BJ (cell line): ENCODE results near the gene ANKRD16. TPM values are rescaled to one million over a fixed set of nuclear protein-coding genes. Genes with fewer than 3 reads are reported as not detected.
"Not testable (repeated sequence)": the region's sequence is repeated elsewhere in the genome, so short reads cannot be mapped to it uniquely, and the experiment has no call there.

Source experiments
- CTCF ChIA-PET: fragments of 350-600 bp; formaldehyde crosslinking; extraction: SDS; loops from one replicate; lab custom pipeline; 2021; ENCODE audit warnings: antibody characterized with exemption, inconsistent platforms; lab: Yijun Ruan, JAX
- POLR2A ChIA-PET: fragments of 300-600 bp; sonication (Branson Sonifier 250); formaldehyde crosslinking; extraction: SDS; loops from one replicate; lab custom pipeline; 2021; ENCODE audit warnings: antibody characterized with exemption; lab: Charles Lee
- DNase-seq: peaks from one replicate; pipeline ENCODE4 v3.0.0-alpha.2; 2011; ENCODE audit warnings: low read depth
- H3K27me3 ChIP-seq: 2 replicates; pipeline ENCODE4 v1.6.0; 2011; ENCODE audit warnings: low read length; ENCODE audit not compliant: control insufficient read depth, insufficient read depth
- H3K36me3 ChIP-seq: 2 replicates; pipeline ENCODE4 v1.5.1; 2011; ENCODE audit warnings: low read length; ENCODE audit not compliant: control insufficient read depth, insufficient read depth
- H3K4me3 ChIP-seq: 2 replicates; pipeline ENCODE4 v1.5.1; 2011; ENCODE audit warnings: low read depth, mild to moderate bottlenecking, control low read depth, low read length
- polyA plus RNA-seq: library from polyadenylated mRNA; depleted of rRNA; stranded (reverse); fragments of >200 nt; gene quantifications from 2 replicates; pipeline ENCODE4 v1.2.3, GENCODE V29; 2011
- TF ChIP-seq, protein P1 (sequence below): IDR thresholded peaks from 2 replicates; pipeline ENCODE4 v1.5.1; 2011; ENCODE audit warnings: low read depth, mild to moderate bottlenecking, control low read depth, inconsistent platforms, low read length, moderate library complexity; ENCODE audit not compliant: insufficient read depth

Gene ANKRD16
- polyA plus RNA-seq, 1 experiment = 7.4 TPM

DNA sequence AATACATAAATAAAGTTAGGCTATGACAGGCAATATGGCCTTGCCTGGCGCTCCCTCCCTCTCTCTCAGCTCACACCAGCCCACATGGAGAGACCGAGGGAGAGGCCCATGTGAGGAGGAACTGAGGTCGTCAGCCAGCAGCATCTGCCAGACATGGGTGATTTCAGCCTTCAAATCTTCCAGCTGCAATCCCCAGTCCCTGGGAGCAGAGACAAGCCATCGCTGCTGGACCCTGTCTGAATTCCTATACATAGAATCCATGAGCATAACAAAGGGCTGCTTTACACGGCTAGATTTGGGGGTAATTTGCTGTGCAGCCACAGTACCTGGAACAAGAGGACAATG, 35.6 kb downstream of the ANKRD16 start:
- CTCF ChIA-PET = no interaction called here
- H3K36me3 ChIP-seq = no peaks in the 10 kb centered on the region
- no peak for DNase-seq
- H3K27me3 ChIP-seq = no peaks in the 10 kb centered on the region
- TF ChIP-seq, protein P1, sequence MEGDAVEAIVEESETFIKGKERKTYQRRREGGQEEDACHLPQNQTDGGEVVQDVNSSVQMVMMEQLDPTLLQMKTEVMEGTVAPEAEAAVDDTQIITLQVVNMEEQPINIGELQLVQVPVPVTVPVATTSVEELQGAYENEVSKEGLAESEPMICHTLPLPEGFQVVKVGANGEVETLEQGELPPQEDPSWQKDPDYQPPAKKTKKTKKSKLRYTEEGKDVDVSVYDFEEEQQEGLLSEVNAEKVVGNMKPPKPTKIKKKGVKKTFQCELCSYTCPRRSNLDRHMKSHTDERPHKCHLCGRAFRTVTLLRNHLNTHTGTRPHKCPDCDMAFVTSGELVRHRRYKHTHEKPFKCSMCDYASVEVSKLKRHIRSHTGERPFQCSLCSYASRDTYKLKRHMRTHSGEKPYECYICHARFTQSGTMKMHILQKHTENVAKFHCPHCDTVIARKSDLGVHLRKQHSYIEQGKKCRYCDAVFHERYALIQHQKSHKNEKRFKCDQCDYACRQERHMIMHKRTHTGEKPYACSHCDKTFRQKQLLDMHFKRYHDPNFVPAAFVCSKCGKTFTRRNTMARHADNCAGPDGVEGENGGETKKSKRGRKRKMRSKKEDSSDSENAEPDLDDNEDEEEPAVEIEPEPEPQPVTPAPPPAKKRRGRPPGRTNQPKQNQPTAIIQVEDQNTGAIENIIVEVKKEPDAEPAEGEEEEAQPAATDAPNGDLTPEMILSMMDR = no peak
- no peak overlapping the region for H3K4me3 ChIP-seq
- POLR2A ChIA-PET = no interaction called here

DNA sequence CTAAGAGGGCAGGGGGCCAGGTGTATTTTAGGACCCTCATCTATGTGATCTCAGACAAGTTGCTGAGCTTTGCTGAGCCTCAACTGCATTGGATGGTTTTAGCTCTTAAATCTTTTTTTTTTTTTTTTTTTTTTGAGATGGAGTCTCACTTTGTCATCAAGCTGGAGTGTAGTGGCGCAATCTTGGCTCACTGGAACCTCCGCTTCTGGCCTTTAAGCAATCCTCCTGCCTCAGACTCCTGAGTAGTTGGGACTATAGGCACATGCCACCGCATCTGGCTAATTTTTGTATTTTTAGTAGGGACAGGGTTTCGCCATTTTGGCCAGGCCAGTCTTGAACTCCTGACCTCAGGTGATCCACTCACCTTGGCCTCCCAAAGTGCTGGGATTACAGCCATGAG, 43.0 kb downstream of the ANKRD16 start:
- DNase-seq, H3K36me3 ChIP-seq, H3K4me3 ChIP-seq, CTCF ChIA-PET, POLR2A ChIA-PET, H3K27me3 ChIP-seq: not testable (repeated sequence)

DNA sequence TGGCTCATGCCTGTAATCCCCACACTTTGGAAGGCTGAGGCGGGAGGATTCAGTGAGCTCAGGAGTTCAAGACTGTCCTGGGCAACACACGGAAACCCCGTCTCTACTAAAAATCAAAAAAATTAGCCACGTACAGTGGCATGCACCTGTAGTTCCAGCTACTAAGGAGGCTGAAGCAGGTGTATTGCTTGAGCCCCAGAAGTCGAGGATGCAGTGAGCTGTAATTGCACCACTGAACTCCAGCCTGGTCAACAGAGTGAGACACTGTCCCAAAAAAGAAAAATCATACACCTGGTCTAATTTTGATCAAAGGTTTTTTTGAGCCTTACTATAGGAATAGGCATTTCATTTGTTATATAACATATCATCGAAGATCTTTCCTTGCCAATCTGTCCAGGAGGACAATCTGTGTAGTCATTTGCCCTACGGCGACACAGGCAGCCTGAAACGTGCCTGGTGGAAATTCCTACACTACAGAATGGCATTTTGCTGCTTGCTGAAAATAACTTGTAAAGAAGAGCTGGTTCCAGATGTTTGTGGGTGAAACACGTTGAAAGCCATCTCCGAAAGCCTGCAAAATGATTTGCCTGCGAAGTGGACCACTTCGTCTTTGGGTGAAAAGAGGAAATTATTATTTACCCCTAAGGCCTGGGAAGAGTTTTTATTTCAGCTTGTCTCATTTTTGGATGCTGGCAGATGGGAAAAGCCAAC, 45.2 kb downstream of the ANKRD16 start:
- POLR2A ChIA-PET = no interaction called here
- TF ChIP-seq, protein P1 = no peak
- CTCF ChIA-PET = interaction anchor here (2.0 kb wide), 1 partner anchor 13 kb away, joined by 7 read pairs; no protein-coding TSS in a partner anchor
- peak overlapping the region; percentile 15; the same call in 1 of the 2 replicates for H3K4me3 ChIP-seq
- peak; percentile 74 for DNase-seq
- H3K27me3 ChIP-seq = peaks cover 3% of the 10 kb centered on the region; the same call in 1 of the 2 replicates
- H3K36me3 ChIP-seq = no peaks in the 10 kb centered on the region

DNA sequence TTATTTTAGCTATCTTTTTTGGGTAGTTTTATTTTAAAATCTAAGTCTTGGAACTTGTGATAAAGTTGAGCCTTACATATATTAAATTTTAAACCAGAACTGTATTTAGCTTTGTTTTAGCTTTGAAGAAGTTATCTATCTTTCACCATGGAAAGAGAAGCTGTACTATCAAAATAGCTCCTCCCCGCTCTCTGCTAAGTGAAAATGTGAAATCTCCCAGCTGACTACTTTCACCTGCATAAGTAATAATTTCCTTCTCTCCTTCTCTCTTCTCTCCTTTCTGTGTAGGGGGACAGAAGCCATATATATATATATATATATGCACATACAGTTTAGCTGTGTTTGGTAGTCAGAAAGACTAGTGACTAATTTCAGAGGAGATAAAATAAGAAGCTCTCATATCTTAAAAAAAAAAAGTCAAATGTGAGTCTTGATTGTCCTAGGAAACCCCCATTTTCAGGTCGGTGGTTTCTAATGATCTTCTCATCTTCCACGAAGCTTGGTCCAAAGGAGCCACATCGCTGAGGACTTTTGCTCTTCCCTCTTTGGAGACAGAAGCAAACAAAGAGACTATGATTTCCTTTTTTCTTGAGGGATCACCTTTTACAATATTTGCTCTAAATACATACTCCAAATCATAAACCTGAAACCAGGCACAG, 45.9 kb downstream of the ANKRD16 start:
- TF ChIP-seq, protein P1 = no peak
- DNase-seq = no peak
- ChIA-PET CTCF (interaction anchor here (2.0 kb wide), 1 partner anchor 14 kb away, joined by 7 read pairs; no protein-coding TSS in a partner anchor), POLR2A (interaction anchor here (0.6 kb wide), 1 partner anchor 30 kb away, joined by 3 read pairs; no protein-coding TSS in a partner anchor)
- no peaks in the 10 kb centered on the region for H3K36me3 ChIP-seq
- no peak overlapping the region for H3K4me3 ChIP-seq
- peaks cover 3% of the 10 kb centered on the region; the same call in 1 of the 2 replicates for H3K27me3 ChIP-seq

DNA sequence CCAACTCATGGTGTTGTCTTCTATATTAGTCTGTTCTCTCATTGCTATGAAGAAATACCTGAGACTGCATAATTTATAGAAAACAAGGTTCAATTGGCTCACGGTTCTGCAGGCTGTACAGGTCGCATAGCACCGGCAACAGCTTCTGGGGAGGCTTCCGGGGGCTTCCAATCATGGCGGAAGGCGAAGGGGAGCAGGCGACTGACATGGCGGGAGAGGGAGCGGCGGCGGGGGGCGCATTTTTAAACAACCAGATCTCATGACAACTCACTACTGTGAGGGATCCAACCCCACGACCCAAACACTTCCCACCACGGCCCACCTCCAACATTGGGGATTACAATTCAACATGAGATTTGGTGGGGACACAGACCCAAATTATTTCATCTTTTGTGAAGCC, 47.7 kb downstream of the ANKRD16 start:
- Histone ChIP-seq H3K4me3 (no peak overlapping the region), H3K36me3 (no peaks in the 10 kb centered on the region), H3K27me3 (peaks cover 3% of the 10 kb centered on the region; the same call in 1 of the 2 replicates)
- TF ChIP-seq, protein P1 = no peak
- ChIA-PET CTCF (interaction anchor here (0.8 to 1.0 kb wide), 2 partner anchors 12 to 15 kb away, joined by 3 read pairs; no protein-coding TSS in a partner anchor), POLR2A (no interaction called here)
- no peak for DNase-seq
